GM12891 (cell line): Measurements from ENCODE around the gene IKZF1.

Source experiments
- POLR2A ChIP-seq: IDR thresholded peaks from 2 replicates; pipeline ENCODE4 v1.6.1; 2011; ENCODE audit warnings: low read depth, low read length, control low read depth
- POLR2AphosphoS5 ChIP-seq: IDR thresholded peaks from 2 replicates; pipeline ENCODE4 v1.6.1; 2011; ENCODE audit warnings: low read depth, low read length, control low read depth

DNA sequence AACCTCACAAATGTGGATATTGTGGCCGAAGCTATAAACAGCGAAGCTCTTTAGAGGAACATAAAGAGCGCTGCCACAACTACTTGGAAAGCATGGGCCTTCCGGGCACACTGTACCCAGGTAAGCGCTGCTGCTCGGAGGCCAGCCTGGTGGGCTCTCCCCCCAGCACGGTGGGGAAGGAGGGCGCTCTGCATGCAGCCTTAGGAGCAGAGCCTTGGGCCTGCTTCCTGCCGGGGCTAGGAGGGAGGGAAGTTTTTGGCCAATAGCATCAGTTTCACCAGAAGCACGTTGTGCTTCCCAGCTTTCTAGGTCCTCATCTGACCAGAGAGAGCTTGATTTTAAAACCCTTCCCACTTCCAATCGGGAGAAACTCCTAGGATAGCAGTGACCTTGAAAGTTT, 82.8 kb downstream of the IKZF1 start:
- TF ChIP-seq POLR2A, result no peak
- TF ChIP-seq POLR2AphosphoS5, result no peak
